ENCODE measurements around the gene RNF213.

Gene RNF213

GRCh38 chr17:80374039-80374731 is 113.5 kb downstream of the RNF213 start:
- no peak for DNase-seq (ENCODE audit: low read depth)

GRCh38 chr17:80374732-80375585 is 114.3 kb downstream of the RNF213 start:
- DNase-seq (ENCODE audit: low read depth) = no peak

- DNase-seq (ENCODE audit: low read depth) = no peak
Observed at GRCh38 chr17:80376531-80376930, 115.9 kb downstream of the RNF213 start.

GRCh38 chr17:80377798-80378197 is 117.1 kb downstream of the RNF213 start:
- no peak for DNase-seq (ENCODE audit: low read depth)

GRCh38 chr17:80379348-80379747 is 118.7 kb downstream of the RNF213 start:
- no peak for DNase-seq (ENCODE audit: low read depth)

GRCh38 chr17:80380068-80380467 is 119.4 kb downstream of the RNF213 start:
- DNase-seq (ENCODE audit: low read depth) = no peak

- no peak for DNase-seq (ENCODE audit: low read depth)
Observed at GRCh38 chr17:80380555-80381002, 119.9 kb downstream of the RNF213 start.

- no peak for DNase-seq (ENCODE audit: low read depth)
Observed at GRCh38 chr17:80381416-80381923, 120.8 kb downstream of the RNF213 start.

GRCh38 chr17:80382446-80382845 is 121.8 kb downstream of the RNF213 start:
- DNase-seq (ENCODE audit: low read depth) = no peak

GRCh38 chr17:80382956-80383355 is 122.3 kb downstream of the RNF213 start:
- DNase-seq (ENCODE audit: low read depth) = no peak

- no peak for DNase-seq (ENCODE audit: low read depth)
Observed at GRCh38 chr17:80384078-80384960, 123.7 kb downstream of the RNF213 start.

- DNase-seq (ENCODE audit: low read depth) = no peak
Observed at GRCh38 chr17:80385046-80385445, 124.4 kb downstream of the RNF213 start.

GRCh38 chr17:80386341-80386740 is 125.7 kb downstream of the RNF213 start:
- no peak for DNase-seq (ENCODE audit: low read depth)

- DNase-seq (ENCODE audit: low read depth) = no peak
Observed at GRCh38 chr17:80387071-80387470, 126.4 kb downstream of the RNF213 start.

GRCh38 chr17:80388175-80388574 is 127.5 kb downstream of the RNF213 start:
- DNase-seq (ENCODE audit: low read depth) = no peak

- DNase-seq (ENCODE audit: low read depth) = no peak
Observed at GRCh38 chr17:80388601-80389000, 127.9 kb downstream of the RNF213 start.

- peak; percentile 25 for DNase-seq (ENCODE audit: low read depth)
Observed at GRCh38 chr17:80389011-80389995, 128.7 kb downstream of the RNF213 start.

GRCh38 chr17:80393241-80393890 is 132.7 kb downstream of the RNF213 start:
- no peak for DNase-seq (ENCODE audit: low read depth)

- no peak for DNase-seq (ENCODE audit: low read depth)
Observed at GRCh38 chr17:80393961-80394360, 133.3 kb downstream of the RNF213 start.

GRCh38 chr17:80394629-80395216 is 134.1 kb downstream of the RNF213 start:
- DNase-seq (ENCODE audit: low read depth) = no peak

Data from iris pigment epithelial cell (primary cell).